Endothelial cell of umbilical vein (primary cell): ENCODE results near the gene CERK. TPM values are rescaled to one million over a fixed set of nuclear protein-coding genes. Genes with fewer than 3 reads are reported as not detected.

Source experiments
- BruUV-seq: library from RNA; stranded (reverse); fragments of 400-500 nt; replicated peaks from 2 replicates; lab custom pipeline; 2021; lab: Mats Ljungman, UMichigan
- CTCF ChIA-PET: fragments of 300-600, 350-600 bp; sonication (Branson Sonifier 250); formaldehyde crosslinking; loops from one replicate; lab custom pipeline; 2021; ENCODE audit warnings: antibody characterized with exemption, inconsistent platforms; lab: Charles Lee
- POLR2A ChIA-PET: fragments of 300-600, 350-600 bp; sonication (Branson Sonifier 250); formaldehyde crosslinking; loops from one replicate; lab custom pipeline; 2021; ENCODE audit warnings: antibody characterized with exemption, inconsistent platforms; lab: Charles Lee
- DNase-seq: peaks from one replicate; pipeline ENCODE4 v3.0.0-alpha.2; 2011; ENCODE audit warnings: low read depth, low spot score
- FAIRE-seq: peaks from 2 replicates; lab custom pipeline; 2011; peaks lifted over from hg19 to GRCh38; lab: Jason Lieb, UNC
- H2AFZ ChIP-seq: 2 replicates; pipeline ENCODE4 v1.6.0; 2012; ENCODE audit warnings: low read depth, low read length, control low read depth, inconsistent platforms
- H3K27ac ChIP-seq: 2 replicates; pipeline ENCODE4 v1.5.1; 2011; ENCODE audit warnings: low read depth, mild to moderate bottlenecking, control low read depth, low read length, moderate library complexity; ENCODE audit not compliant: insufficient read depth
- H3K27me3 ChIP-seq, 2 experiments: 2 replicates each; pipeline versions ENCODE4 v1.6.0 to v1.6.1; 2011; ENCODE audit warnings: low read length in 2 of 2, mixed read lengths in 1 of 2; ENCODE audit not compliant: control insufficient read depth in 2 of 2, insufficient read depth in 2 of 2
- H3K36me3 ChIP-seq, 2 experiments: 2 replicates in 1 of 2; 3 replicates in 1 of 2; pipeline ENCODE4 v1.5.1; 2011; ENCODE audit warnings: low read length in 2 of 2, mild to moderate bottlenecking in 1 of 2, moderate library complexity in 1 of 2; ENCODE audit not compliant: control insufficient read depth in 2 of 2, insufficient read depth in 2 of 2; ENCODE audit errors: extremely low read depth in 1 of 2
- H3K4me1 ChIP-seq: 3 replicates; pipeline ENCODE4 v1.5.1; 2011; ENCODE audit warnings: mild to moderate bottlenecking, low read length; ENCODE audit not compliant: control insufficient read depth, insufficient read depth; ENCODE audit errors: extremely low read depth
- H3K4me2 ChIP-seq: 2 replicates; pipeline ENCODE4 v1.6.1; 2011; ENCODE audit warnings: low read length, control low read depth, mixed read lengths; ENCODE audit not compliant: insufficient read depth
- H3K4me3 ChIP-seq, 3 experiments: fragments of 200-600 bp in 1 of 3; sonication (generic), shearing (Covaris generic) in 1 of 3; replicated peaks in 1 of 3; 2 replicates each; pipeline ENCODE4 v1.5.1; 2011 to 2016; ENCODE audit warnings: control low read depth in 3 of 3, low read length in 3 of 3, mild to moderate bottlenecking in 2 of 3, inconsistent platforms in 1 of 3, low read depth in 1 of 3, moderate library complexity in 1 of 3; ENCODE audit not compliant: insufficient read depth in 1 of 3
- H3K79me2 ChIP-seq: 2 replicates; pipeline ENCODE4 v1.6.0; 2012; ENCODE audit warnings: low read length, inconsistent platforms; ENCODE audit not compliant: control insufficient read depth, insufficient read depth
- H3K9ac ChIP-seq: replicated peaks from 2 replicates; pipeline ENCODE3; 2011; ENCODE audit warnings: low read length, control low read depth; ENCODE audit not compliant: insufficient read depth; ENCODE audit errors: extremely low read depth
- H3K9me1 ChIP-seq: replicated peaks from 3 replicates; pipeline ENCODE4 v1.6.0; 2011; ENCODE audit warnings: mild to moderate bottlenecking, low read length; ENCODE audit not compliant: control insufficient read depth, insufficient read depth; ENCODE audit errors: extremely low read depth
- H3K9me3 ChIP-seq: replicated peaks from 2 replicates; pipeline ENCODE4 v1.5.1; 2012; ENCODE audit warnings: low read length, inconsistent platforms; ENCODE audit not compliant: control insufficient read depth, insufficient read depth
- H4K20me1 ChIP-seq: replicated peaks from 2 replicates; pipeline ENCODE3; 2011; ENCODE audit warnings: mild to moderate bottlenecking, low read length; ENCODE audit not compliant: control insufficient read depth, insufficient read depth; ENCODE audit errors: extremely low read depth
- EZH2 ChIP-seq: IDR thresholded peaks from 2 replicates; pipeline ENCODE4 v1.6.1; 2012; ENCODE audit warnings: borderline replicate concordance, low read depth, mild to moderate bottlenecking, moderate library complexity, low read length, inconsistent platforms; ENCODE audit not compliant: severe bottlenecking
- FOS ChIP-seq: IDR thresholded peaks from 2 replicates; pipeline ENCODE4 v1.6.1; 2011; ENCODE audit warnings: mild to moderate bottlenecking, low read length, moderate library complexity, borderline replicate concordance; ENCODE audit not compliant: insufficient read depth
- GATA2 ChIP-seq: IDR thresholded peaks from 2 replicates; pipeline ENCODE4 v1.7.0; 2011; ENCODE audit warnings: low read depth, mild to moderate bottlenecking, moderate library complexity, mixed read lengths, low read length; ENCODE audit not compliant: insufficient read length, insufficient read depth
- JUN ChIP-seq: IDR thresholded peaks from 2 replicates; pipeline ENCODE4 v1.6.1; 2011; ENCODE audit warnings: borderline replicate concordance, low read depth; ENCODE audit not compliant: insufficient read length, insufficient read depth
- MYC ChIP-seq: IDR thresholded peaks from one replicate; pipeline ENCODE4 v1.6.1; 2011; ENCODE audit warnings: mild to moderate bottlenecking, low read depth, low read length
- POLR2A ChIP-seq: IDR thresholded peaks from 2 replicates; pipeline ENCODE4 v1.6.1; 2012; ENCODE audit warnings: low read depth, mild to moderate bottlenecking, control low read depth, low read length
- POLR2AphosphoS5 ChIP-seq: IDR thresholded peaks from 2 replicates; pipeline ENCODE4 v1.6.1; 2012; ENCODE audit warnings: low read depth, mild to moderate bottlenecking, control low read depth, low read length, moderate library complexity; ENCODE audit not compliant: insufficient read depth
- dilution Hi-C: fragments of 300-500 bp; cut with MboI; formaldehyde crosslinking; loops from one replicate; pipeline ENCODE4 v1.15.0; 2019; ENCODE audit warnings: low sequenced_read_pairs; ENCODE audit not compliant: extremely low pct_ligation_motif_present
- intact Hi-C: fragments of 100-400 bp; cut with micrococcal nuclease; formaldehyde crosslinking; loops from one replicate; pipeline ENCODE4 v1.10.0; 2022
- polyA plus RNA-seq, 4 experiments: library from polyadenylated mRNA; depleted of rRNA in 3 of 4; stranded (reverse) in 3 of 4; unstranded in 1 of 4; fragments of >200 nt; gene quantifications; 2 replicates each; pipeline versions ENCODE4 v1.2.1 to v1.2.3, GENCODE V29; 2011 to 2012; ENCODE audit warnings: missing spikeins in 1 of 4
- total RNA-seq: library from RNA; stranded (reverse); gene quantifications from 2 replicates; pipeline ENCODE4 v1.2.3, GENCODE V29; 2021
- TF ChIP-seq, protein P1 (sequence below): IDR thresholded peaks from 2 replicates; pipeline ENCODE4 v1.6.1; 2011; ENCODE audit not compliant: insufficient read depth, insufficient read length
- TF ChIP-seq, protein P2 (sequence below), 2 donors: IDR thresholded peaks; 1 replicate in 1 of 2; 2 replicates in 1 of 2; pipeline ENCODE4 v1.5.1; 2011; ENCODE audit warnings: low read length in 2 of 2, mild to moderate bottlenecking in 2 of 2, moderate library complexity in 2 of 2, control low read depth in 1 of 2, inconsistent platforms in 1 of 2, low read depth in 1 of 2; ENCODE audit not compliant: insufficient read depth in 1 of 2; ENCODE audit errors: extremely low read depth in 1 of 2

The CERK gene
- total and polyA plus RNA-seq, 2 donors (not counting 3 experiments of a cell fraction or from before 2014, with no cell fraction given), result 61.1 to 88.0 TPM

DNA sequence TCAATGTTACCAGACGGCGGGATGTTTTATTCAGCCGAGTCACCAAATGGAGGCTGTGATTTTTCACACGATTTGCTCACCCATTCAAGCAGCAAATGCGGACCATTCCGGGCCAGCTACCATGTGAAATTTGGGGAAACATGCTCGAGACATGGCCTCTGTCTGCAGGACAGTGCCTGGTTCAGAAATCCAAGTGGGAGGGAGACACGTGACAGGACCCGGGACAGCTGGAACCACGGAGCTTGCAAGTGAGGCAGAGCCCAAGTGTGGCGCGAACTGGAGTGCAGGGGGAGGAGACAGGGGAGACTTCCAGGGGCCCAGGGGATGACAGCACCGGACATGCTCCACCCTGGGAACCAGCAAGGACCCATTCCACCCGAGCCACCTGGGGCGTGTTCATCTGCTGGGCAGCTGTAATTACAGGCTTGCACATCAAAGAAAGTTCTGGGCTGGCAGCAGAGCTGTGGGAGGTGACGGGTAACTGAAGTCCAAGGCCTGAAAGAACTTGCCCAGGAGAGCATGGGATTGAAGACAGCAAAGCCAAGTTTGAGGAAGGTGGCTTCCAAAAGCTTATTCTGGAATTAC is 16.5 kb downstream of the CERK start:
- POLR2A ChIA-PET, result no interaction called here
- no peaks in the 10 kb centered on the region for H3K27me3 ChIP-seq
- H3K4me2 ChIP-seq, result no peak overlapping the region
- intact Hi-C loops (no loop called here), dilution Hi-C loops (no loop called here)
- CTCF ChIA-PET, result interaction anchor here (0.6 to 1.4 kb wide), 3 partner anchors 10 to 37 kb away, joined by 3 to 7 read pairs (median 4); no protein-coding TSS in a partner anchor
- no peak overlapping the region for H3K4me3 ChIP-seq
- TF ChIP-seq GATA2, result no peak
- no peak for TF ChIP-seq POLR2A
- peak; percentile 5 for TF ChIP-seq POLR2AphosphoS5
- no peaks in the 10 kb centered on the region for H3K4me1 ChIP-seq
- no peak overlapping the region for H2AFZ ChIP-seq
- peaks cover 14 to 39% of the 10 kb centered on the region in 2 experiments for H3K36me3 ChIP-seq
- BruUV-seq, result no TSS peak
- no peaks in the 10 kb centered on the region for H3K9me3 ChIP-seq
- H4K20me1 ChIP-seq, result peaks cover 2% of the 10 kb centered on the region
- no peak for FAIRE-seq
- DNase-seq, result no peak
- no peak overlapping the region for H3K9ac ChIP-seq
- peaks cover 68% of the 10 kb centered on the region for H3K79me2 ChIP-seq
- H3K27ac ChIP-seq, result no peak overlapping the region
- H3K9me1 ChIP-seq, result no peaks in the 10 kb centered on the region

DNA sequence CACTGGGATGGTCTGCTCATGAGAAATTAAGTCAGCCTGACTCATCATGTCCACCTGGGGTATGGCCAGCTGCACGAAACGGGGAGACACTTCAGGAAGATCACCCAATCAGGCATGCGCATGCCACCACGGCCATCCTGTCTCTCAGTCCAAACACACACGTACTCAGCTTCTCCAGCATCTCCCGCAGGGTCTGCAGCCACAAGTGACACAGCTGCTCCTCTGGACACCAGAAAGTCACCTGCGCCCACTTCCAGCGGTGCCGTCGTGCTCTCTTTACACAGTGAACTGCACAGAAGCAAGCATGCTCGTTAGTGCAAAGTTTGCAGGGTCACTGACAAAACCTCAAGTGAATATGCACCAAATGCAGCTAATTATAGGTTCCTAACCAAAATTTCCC is 18.1 kb downstream of the CERK start:
- intact Hi-C loops (no loop called here), dilution Hi-C loops (no loop called here)
- H3K36me3 ChIP-seq, result peaks cover 11 to 31% of the 10 kb centered on the region in 2 experiments

More for the DNA sequence above, 18.1 kb downstream of the CERK start:
- FAIRE-seq, result no peak
- no TSS peak for BruUV-seq
- Histone ChIP-seq H3K79me2 (peaks cover 59% of the 10 kb centered on the region), H3K4me3 (no peak overlapping the region), H3K9me1 (no peaks in the 10 kb centered on the region), H3K4me2 (no peak overlapping the region), H3K27ac (no peak overlapping the region), H3K27me3 (no peaks in the 10 kb centered on the region), H2AFZ (no peak overlapping the region), H3K9ac (no peak overlapping the region), H3K9me3 (no peaks in the 10 kb centered on the region), H4K20me1 (peaks cover 2% of the 10 kb centered on the region), H3K4me1 (no peaks in the 10 kb centered on the region)
- ChIA-PET CTCF (interaction anchor here (1.1 to 1.4 kb wide), 2 partner anchors 10 to 29 kb away, joined by 3 read pairs; no protein-coding TSS in a partner anchor), POLR2A (no interaction called here)
- TF ChIP-seq EZH2 (no peak), JUN (no peak), POLR2AphosphoS5 (no peak), MYC (no peak), POLR2A (no peak), GATA2 (no peak), FOS (no peak)
- TF ChIP-seq, protein P1, sequence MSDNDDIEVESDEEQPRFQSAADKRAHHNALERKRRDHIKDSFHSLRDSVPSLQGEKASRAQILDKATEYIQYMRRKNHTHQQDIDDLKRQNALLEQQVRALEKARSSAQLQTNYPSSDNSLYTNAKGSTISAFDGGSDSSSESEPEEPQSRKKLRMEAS, result no peak
- TF ChIP-seq, protein P2, sequence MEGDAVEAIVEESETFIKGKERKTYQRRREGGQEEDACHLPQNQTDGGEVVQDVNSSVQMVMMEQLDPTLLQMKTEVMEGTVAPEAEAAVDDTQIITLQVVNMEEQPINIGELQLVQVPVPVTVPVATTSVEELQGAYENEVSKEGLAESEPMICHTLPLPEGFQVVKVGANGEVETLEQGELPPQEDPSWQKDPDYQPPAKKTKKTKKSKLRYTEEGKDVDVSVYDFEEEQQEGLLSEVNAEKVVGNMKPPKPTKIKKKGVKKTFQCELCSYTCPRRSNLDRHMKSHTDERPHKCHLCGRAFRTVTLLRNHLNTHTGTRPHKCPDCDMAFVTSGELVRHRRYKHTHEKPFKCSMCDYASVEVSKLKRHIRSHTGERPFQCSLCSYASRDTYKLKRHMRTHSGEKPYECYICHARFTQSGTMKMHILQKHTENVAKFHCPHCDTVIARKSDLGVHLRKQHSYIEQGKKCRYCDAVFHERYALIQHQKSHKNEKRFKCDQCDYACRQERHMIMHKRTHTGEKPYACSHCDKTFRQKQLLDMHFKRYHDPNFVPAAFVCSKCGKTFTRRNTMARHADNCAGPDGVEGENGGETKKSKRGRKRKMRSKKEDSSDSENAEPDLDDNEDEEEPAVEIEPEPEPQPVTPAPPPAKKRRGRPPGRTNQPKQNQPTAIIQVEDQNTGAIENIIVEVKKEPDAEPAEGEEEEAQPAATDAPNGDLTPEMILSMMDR (IDR thresholded peaks at IDR 0.05; ENCODE audit: extremely low read depth in 1 of 2, insufficient read depth in 1 of 2, low read depth in 1 of 2, low read length in 2 of 2), result no peak
- DNase-seq, result no peak
